HepG2 (cell line): ENCODE data around the gene JMJD6. TPM values are rescaled to one million over a fixed set of nuclear protein-coding genes. Genes with fewer than 3 reads are reported as not detected.

Source experiments
- AKNA ChIP-seq: sonication (generic); formaldehyde crosslinking; IDR thresholded peaks from 2 replicates; pipeline ENCODE4 v1.4.0; 2020; ENCODE audit warnings: missing genetic modification reagents, borderline replicate concordance
- FIP1L1 ChIP-seq: fragments of 200-400 bp; formaldehyde crosslinking; IDR thresholded peaks from 2 replicates; pipeline ENCODE4 v1.6.1; 2018; ENCODE audit warnings: low read depth, mild to moderate bottlenecking, low read length, moderate library complexity, borderline replicate concordance; ENCODE audit not compliant: insufficient read depth
- FOXC1 ChIP-seq: sonication (generic); formaldehyde crosslinking; IDR thresholded peaks from 2 replicates; pipeline ENCODE4 v1.8.0; 2022; ENCODE audit warnings: mild to moderate bottlenecking, missing genetic modification reagents, borderline replicate concordance
- HNF4G ChIP-seq, 2 experiments: sonication (generic) in 1 of 2; formaldehyde crosslinking in 1 of 2; IDR thresholded peaks; 2 replicates each; pipeline versions ENCODE4 v1.4.0 to v1.6.1; 2011 to 2020; ENCODE audit warnings: borderline replicate concordance in 2 of 2, low read depth in 2 of 2, mild to moderate bottlenecking in 2 of 2, low read length in 1 of 2, missing genetic modification reagents in 1 of 2, moderate library complexity in 1 of 2
- MZF1 ChIP-seq: sonication (generic); formaldehyde crosslinking; IDR thresholded peaks from 2 replicates; pipeline ENCODE4 v1.8.1; 2023; ENCODE audit warnings: mild to moderate bottlenecking, missing genetic modification reagents, borderline replicate concordance
- NBN ChIP-seq: fragments of 450-650 bp; conservative IDR thresholded peaks from 2 replicates; pipeline ENCODE4 v1.6.1; 2017
- NFIB ChIP-seq: sonication (generic); formaldehyde crosslinking; IDR thresholded peaks from 2 replicates; pipeline ENCODE4 v1.9.0; 2021; ENCODE audit warnings: missing genetic modification reagents, mild to moderate bottlenecking, borderline replicate concordance
- NFKBIZ ChIP-seq: IDR thresholded peaks from 2 replicates; pipeline ENCODE4 v1.6.1; 2018; ENCODE audit warnings: missing genetic modification reagents, missing compliant biosample characterization
- NONO ChIP-seq, 2 experiments: fragments of 450-650 bp in 1 of 2; sonication (generic) in 1 of 2; formaldehyde crosslinking in 1 of 2; IDR thresholded peaks in 1 of 2; conservative IDR thresholded peaks in 1 of 2; 2 replicates each; pipeline versions ENCODE4 v1.6.1 to v1.8.0; 2017 to 2022; ENCODE audit warnings: mild to moderate bottlenecking in 1 of 2, missing genetic modification reagents in 1 of 2, moderate library complexity in 1 of 2
- NR2C2 ChIP-seq: sonication (generic); formaldehyde crosslinking; IDR thresholded peaks from 2 replicates; pipeline ENCODE4 v1.4.0; 2020; ENCODE audit warnings: missing genetic modification reagents, mild to moderate bottlenecking, moderate library complexity, borderline replicate concordance
- PREB ChIP-seq: sonication (generic); formaldehyde crosslinking; IDR thresholded peaks from 2 replicates; pipeline ENCODE4 v1.4.0; 2020; ENCODE audit warnings: missing genetic modification reagents
- RORA ChIP-seq: sonication (generic); formaldehyde crosslinking; IDR thresholded peaks from 2 replicates; pipeline ENCODE4 v1.5.0; 2020; ENCODE audit warnings: mild to moderate bottlenecking, missing genetic modification reagents, moderate library complexity
- SRY ChIP-seq: sonication (generic); formaldehyde crosslinking; IDR thresholded peaks from 2 replicates; pipeline ENCODE4 v1.8.0; 2022; ENCODE audit warnings: mild to moderate bottlenecking, missing genetic modification reagents
- TFAP4 ChIP-seq: sonication (generic); IDR thresholded peaks from 2 replicates; pipeline ENCODE4 v1.6.1; 2016; ENCODE audit warnings: low read depth, borderline replicate concordance
- ZBTB3 ChIP-seq: sonication (generic); formaldehyde crosslinking; IDR thresholded peaks from 2 replicates; pipeline ENCODE4 v1.4.0; 2020; ENCODE audit warnings: low read depth, mild to moderate bottlenecking, moderate library complexity, missing genetic modification reagents, borderline replicate concordance
- ZC3H13 ChIP-seq: sonication (generic); formaldehyde crosslinking; IDR thresholded peaks from 2 replicates; pipeline ENCODE4 v1.8.1; 2023; ENCODE audit warnings: mild to moderate bottlenecking, missing genetic modification reagents, moderate library complexity
- ZMYM2 ChIP-seq: sonication (generic); formaldehyde crosslinking; IDR thresholded peaks from 2 replicates; pipeline ENCODE4 v1.8.0; 2022; ENCODE audit warnings: mild to moderate bottlenecking, missing genetic modification reagents
- ZNF18 ChIP-seq: sonication (generic); formaldehyde crosslinking; IDR thresholded peaks from 2 replicates; pipeline ENCODE4 v1.8.0; 2022; ENCODE audit warnings: mild to moderate bottlenecking, missing genetic modification reagents; ENCODE audit not compliant: insufficient replicate concordance
- ZNF331 ChIP-seq: sonication (generic); formaldehyde crosslinking; IDR thresholded peaks from 2 replicates; pipeline ENCODE4 v1.4.0; 2020; ENCODE audit warnings: missing genetic modification reagents
- ZNF724P ChIP-seq: sonication (generic); formaldehyde crosslinking; IDR thresholded peaks from 2 replicates; pipeline ENCODE4 v1.8.0; 2022; ENCODE audit warnings: missing genetic modification reagents, borderline replicate concordance
- polyA plus RNA-seq, 8 experiments: library from polyadenylated mRNA; depleted of rRNA in 3 of 8; stranded (reverse) in 7 of 8; unstranded in 1 of 8; fragments of >200 nt; fragmentation: Illumina TruSeq in 4 of 8; extraction: Trizol in 4 of 8; gene quantifications; 2 replicates each; pipeline versions ENCODE4 v1.2.1 to v1.2.3, GENCODE V29; 2011 to 2016; ENCODE audit warnings: low read depth in 4 of 8, missing spikeins in 1 of 8, mixed read lengths in 1 of 8; ENCODE audit not compliant: insufficient read depth in 1 of 8
- total RNA-seq, 5 experiments: library from RNA; depleted of rRNA; stranded (reverse); fragments of >200 nt; fragmentation: Illumina TruSeq; extraction: Trizol; gene quantifications; 2 replicates each; pipeline ENCODE4 v1.2.3, GENCODE V29; 2016; ENCODE audit warnings: low read depth in 1 of 5

The JMJD6 gene
- total and polyA plus RNA-seq, 2 of the 13 experiments (the other 11 are each of a cell fraction or from before 2014, with no cell fraction given) = 33.6 to 41.0 TPM

DNA sequence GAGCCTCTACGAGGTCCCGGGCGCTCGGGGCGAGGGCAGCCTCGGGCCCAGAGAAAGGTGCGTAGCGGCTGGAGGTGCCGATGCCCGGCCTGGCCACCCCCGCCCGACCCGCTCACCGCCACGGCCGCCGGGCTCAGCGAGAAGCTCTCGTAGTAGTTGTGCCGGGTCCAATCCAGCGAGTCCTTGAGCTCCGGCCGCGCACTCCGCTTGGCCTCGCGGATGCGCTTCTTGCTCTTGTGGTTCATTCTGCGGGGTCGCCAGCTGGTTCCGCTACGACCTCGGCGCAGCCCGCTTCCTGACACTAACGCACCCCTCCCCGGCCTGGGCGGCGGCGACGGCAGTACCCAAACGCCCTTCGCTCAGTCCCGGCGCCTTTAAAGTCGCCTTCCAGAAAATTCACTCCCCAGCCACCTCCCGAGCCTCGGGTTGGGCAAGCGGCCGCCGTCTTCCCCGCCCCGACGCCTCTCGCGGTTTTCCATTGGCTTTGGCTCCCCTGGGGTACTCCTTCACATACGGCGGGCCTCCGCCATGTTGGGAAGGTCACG, at the start of gene JMJD6 (continued):
- no peak for TF ChIP-seq AKNA
- no peak for TF ChIP-seq NONO (IDR thresholded peaks at IDR 0.05)
- no peak for TF ChIP-seq NONO (CRISPR knock-in tag; conservative IDR thresholded peaks at IDR 0.05)
- no peak for TF ChIP-seq ZC3H13 (CRISPR knock-in tag)
- peak; percentile 45; the same call in 1 of the 2 replicates for TF ChIP-seq HNF4G (IDR thresholded peaks at IDR 0.05; ENCODE audit: borderline replicate concordance, low read depth, low read length)
- no peak for TF ChIP-seq HNF4G (CRISPR knock-in tag; IDR thresholded peaks at IDR 0.05; ENCODE audit: borderline replicate concordance, low read depth)
- TF ChIP-seq NFKBIZ (CRISPR knock-in tag) = 0 out of 2 replicates have a peak, but pooled peaks have one; percentile 21
- TF ChIP-seq NFIB (CRISPR knock-in tag) = no peak
- 0 out of 2 replicates have a peak, but pooled peaks have one; percentile 53 for TF ChIP-seq RORA (CRISPR knock-in tag)
- no peak for TF ChIP-seq MZF1 (CRISPR knock-in tag)
- TF ChIP-seq ZBTB3 (CRISPR knock-in tag) = no peak
- TF ChIP-seq SRY (CRISPR knock-in tag) = peak; percentile 91
- TF ChIP-seq PREB (CRISPR knock-in tag) = no peak
- TF ChIP-seq NR2C2 (CRISPR knock-in tag) = peak; percentile 85
- TF ChIP-seq TFAP4 = peak; percentile 94
- TF ChIP-seq ZNF331 (CRISPR knock-in tag) = peak; percentile 63
- peak; percentile 27 for TF ChIP-seq ZNF18 (CRISPR knock-in tag)
- TF ChIP-seq ZNF724P (CRISPR knock-in tag) = no peak
- TF ChIP-seq NBN = no peak
- no peak; the same call in 1 of the 2 replicates for TF ChIP-seq FOXC1 (CRISPR knock-in tag)
- TF ChIP-seq FIP1L1 = no peak
- no peak; the same call in 1 of the 2 replicates for TF ChIP-seq ZMYM2 (CRISPR knock-in tag)
